SK-N-SH (cell line): ENCODE results near the gene CIT. TPM values are rescaled to one million over a fixed set of nuclear protein-coding genes. Genes with fewer than 3 reads are reported as not detected.

Experiments used
- CTCF ChIA-PET: fragments of 300-600, 350-600 bp; formaldehyde crosslinking; extraction: SDS; loops from one replicate; lab custom pipeline; 2021; lab: Yijun Ruan, JAX
- POLR2A ChIA-PET: fragments of 350-600 bp; sonication (Branson Sonifier 250); formaldehyde crosslinking; extraction: SDS; loops from one replicate; lab custom pipeline; 2020; ENCODE audit warnings: antibody characterized with exemption, inconsistent platforms; lab: Yijun Ruan, JAX
- DNase-seq: peaks from one replicate; pipeline ENCODE4 v3.0.0; 2012
- H2AFZ ChIP-seq: fragments of 200-600 bp; sonication (generic); 2 replicates; pipeline ENCODE4 v1.8.1; 2016; ENCODE audit warnings: antibody characterized with exemption, mild to moderate bottlenecking, low read depth
- H3F3A ChIP-seq: fragments of 200-600 bp; sonication (generic); replicated peaks from 2 replicates; pipeline ENCODE3; 2016; ENCODE audit warnings: antibody characterized with exemption, mild to moderate bottlenecking; ENCODE audit not compliant: insufficient read depth
- H3K27ac ChIP-seq, 2 experiments: fragments of 200-500 bp in 1 of 2; fragments of 200-600 bp in 1 of 2; sonication (Bioruptor generic) in 1 of 2; sonication (generic), shearing (Covaris generic) in 1 of 2; 2 replicates each; pipeline versions ENCODE4 v1.5.1 to v1.6.1; 2014 to 2016; ENCODE audit warnings: low read depth in 2 of 2, inconsistent platforms in 1 of 2, low read length in 1 of 2, mild to moderate bottlenecking in 1 of 2, mixed read lengths in 1 of 2
- H3K27me3 ChIP-seq: fragments of 200-600 bp; sonication (generic), shearing (Covaris generic); 2 replicates; pipeline ENCODE4 v1.6.1; 2016; ENCODE audit warnings: mixed run types; ENCODE audit not compliant: insufficient read depth
- H3K36me3 ChIP-seq, 2 experiments: fragments of 200-500 bp in 1 of 2; fragments of 200-600 bp in 1 of 2; sonication (Bioruptor generic) in 1 of 2; sonication (generic) in 1 of 2; replicated peaks in 1 of 2; 2 replicates each; pipeline versions ENCODE3 to v1.5.1; 2014 to 2016; ENCODE audit warnings: low read length in 1 of 2, mild to moderate bottlenecking in 1 of 2; ENCODE audit not compliant: insufficient read depth in 2 of 2, control insufficient read depth in 1 of 2
- H3K4me1 ChIP-seq, 2 experiments: fragments of 200-500 bp in 1 of 2; fragments of 200-600 bp in 1 of 2; sonication (Bioruptor generic) in 1 of 2; sonication (generic), shearing (Covaris generic) in 1 of 2; 2 replicates each; pipeline versions ENCODE4 v1.5.1 to v1.6.1; 2014 to 2016; ENCODE audit warnings: low read depth in 1 of 2, low read length in 1 of 2, mixed run types in 1 of 2; ENCODE audit not compliant: insufficient read depth in 2 of 2, control insufficient read depth in 1 of 2
- H3K4me2 ChIP-seq: fragments of 200-600 bp; sonication (generic), shearing (Covaris generic); 2 replicates; pipeline ENCODE4 v1.6.1; 2017; ENCODE audit warnings: mixed run types
- H3K4me3 ChIP-seq, 2 experiments: fragments of 200-500 bp in 1 of 2; fragments of 200-600 bp in 1 of 2; sonication (Bioruptor generic) in 1 of 2; sonication (generic), shearing (Covaris generic) in 1 of 2; 2 replicates each; pipeline versions ENCODE4 v1.5.1 to v1.8.1; 2014 to 2016; ENCODE audit warnings: low read depth in 2 of 2, inconsistent platforms in 1 of 2, low read length in 1 of 2, mild to moderate bottlenecking in 1 of 2, mixed read lengths in 1 of 2, moderate library complexity in 1 of 2
- H3K79me2 ChIP-seq: fragments of 200-600 bp; sonication (generic); 2 replicates; pipeline ENCODE4 v1.8.1; 2017; ENCODE audit warnings: mild to moderate bottlenecking; ENCODE audit not compliant: insufficient read depth
- H3K9ac ChIP-seq: fragments of 200-600 bp; sonication (generic); 2 replicates; pipeline ENCODE4 v1.6.1; 2017; ENCODE audit warnings: mixed run types
- H3K9me2 ChIP-seq: fragments of 200-600 bp; sonication (generic); 2 replicates; pipeline ENCODE4 v1.6.1; 2017; ENCODE audit warnings: mixed run types
- H3K9me3 ChIP-seq: fragments of 200-600 bp; sonication (generic); 2 replicates; pipeline ENCODE4 v1.6.1; 2017; ENCODE audit warnings: mixed run types, mild to moderate bottlenecking, moderate library complexity
- H4K20me1 ChIP-seq: fragments of 200-600 bp; sonication (generic); 2 replicates; pipeline ENCODE4 v1.6.1; 2017; ENCODE audit warnings: mild to moderate bottlenecking, mixed run types; ENCODE audit not compliant: insufficient read depth
- CTCF ChIP-seq: fragments of 200-600 bp; sonication (generic); IDR thresholded peaks from 2 replicates; pipeline ENCODE4 v1.6.1; 2017; ENCODE audit warnings: antibody characterized with exemption, mild to moderate bottlenecking, moderate library complexity
- ELF1 ChIP-seq: IDR thresholded peaks from 2 replicates; pipeline ENCODE4 v1.4.0; 2012
- FOSL2 ChIP-seq: IDR thresholded peaks from 2 replicates; pipeline ENCODE4 v1.4.0; 2012; ENCODE audit warnings: low read depth, mild to moderate bottlenecking, moderate library complexity, borderline replicate concordance
- IRF3 ChIP-seq: fragments of 150-350 bp; IDR thresholded peaks from 2 replicates; pipeline ENCODE4 v1.6.1; 2016; ENCODE audit warnings: mild to moderate bottlenecking, low read depth, low read length
- JUND ChIP-seq: IDR thresholded peaks from 2 replicates; pipeline ENCODE4 v1.4.0; 2012
- MXI1 ChIP-seq: IDR thresholded peaks from 2 replicates; pipeline ENCODE4 v1.6.1; 2012; ENCODE audit warnings: mild to moderate bottlenecking, low read depth, low read length, improper control_type of control experiment
- NFIC ChIP-seq: IDR thresholded peaks from 2 replicates; pipeline ENCODE4 v1.4.0; 2012; ENCODE audit warnings: borderline replicate concordance
- NRF1 ChIP-seq: IDR thresholded peaks from 2 replicates; pipeline ENCODE4 v1.6.1; 2012; ENCODE audit warnings: low read depth, mild to moderate bottlenecking, low read length
- PBX3 ChIP-seq: IDR thresholded peaks from 2 replicates; pipeline ENCODE4; 2012
- POLR2AphosphoS5 ChIP-seq: IDR thresholded peaks from 2 replicates; pipeline ENCODE4 v1.6.1; 2012; ENCODE audit warnings: low read depth, low read length
- RCOR1 ChIP-seq: fragments of 150-350 bp; IDR thresholded peaks from 2 replicates; pipeline ENCODE4 v1.6.1; 2017; ENCODE audit warnings: antibody characterized with exemption, low read length
- SIN3A ChIP-seq: IDR thresholded peaks from 2 replicates; pipeline ENCODE4 v1.6.1; 2012; ENCODE audit warnings: low read depth, mild to moderate bottlenecking, low read length, moderate library complexity, borderline replicate concordance
- SMC3 ChIP-seq: IDR thresholded peaks from 2 replicates; pipeline ENCODE4 v1.6.1; 2012; ENCODE audit warnings: low read depth, low read length, improper control_type of control experiment
- TCF12 ChIP-seq: IDR thresholded peaks from 2 replicates; pipeline ENCODE4 v1.4.0; 2012
- USF2 ChIP-seq: fragments of 150-350 bp; IDR thresholded peaks from 2 replicates; pipeline ENCODE4 v1.6.1; 2017; ENCODE audit warnings: antibody characterized with exemption, low read length, low read depth, borderline replicate concordance
- YY1 ChIP-seq: IDR thresholded peaks from 2 replicates; pipeline ENCODE4 v1.4.0; 2012; ENCODE audit warnings: low read depth, mild to moderate bottlenecking
- ZBTB33 ChIP-seq: IDR thresholded peaks from 2 replicates; pipeline ENCODE4 v1.4.0; 2012; ENCODE audit warnings: low read depth, borderline replicate concordance
- WGBS: methylation state at CpG from one replicate; pipeline ENCODE4 v1.1.6; 2017; ENCODE audit warnings: low lambda C conversion rate; 5-methylcytosine and 5-hydroxymethylcytosine counted together
- polyA plus RNA-seq, 3 experiments: library from polyadenylated mRNA; depleted of rRNA; stranded (reverse); fragments of >200 nt; gene quantifications; 2 replicates each; pipeline ENCODE4 v1.2.3, GENCODE V29; 2012

Gene CIT
- polyA plus RNA-seq, 1 of the 3 experiments (the other 2 are of a cell fraction), result 7.7 TPM

GRCh38 chr12:119713551-119714031, 163.5 kb downstream of the CIT start:
- Histone ChIP-seq H2AFZ (no peak overlapping the region), H3K4me2 (no peak overlapping the region), H3K9ac (no peak overlapping the region), H3F3A (no peaks in the 10 kb centered on the region), H4K20me1 (no peaks in the 10 kb centered on the region), H3K4me3 (no peak overlapping the region), H3K27me3 (no peaks in the 10 kb centered on the region), H3K9me3 (no peaks in the 10 kb centered on the region), H3K9me2 (no peaks in the 10 kb centered on the region), H3K36me3 (peaks cover 16 to 23% of the 10 kb centered on the region in 2 experiments), H3K4me1 (0 out of 4 replicates have a peak, but pooled peaks cover 0 to 4% of the 10 kb centered on the region in 2 experiments), H3K79me2 (no peaks in the 10 kb centered on the region), H3K27ac (no peak overlapping the region)
- ChIA-PET POLR2A (no interaction called here), CTCF (interaction anchor here (1.3 kb wide), 2 partner anchors 12 to 19 kb away, joined by 3 read pairs; no protein-coding TSS in a partner anchor)
- 95% methylated on average over 4 of the region's 8 CpGs for WGBS
- no peak for DNase-seq
- TF ChIP-seq RCOR1 (no peak), SMC3 (no peak), FOSL2 (no peak), MXI1 (no peak), POLR2AphosphoS5 (no peak)

GRCh38 chr12:119712721-119713120, 164.4 kb downstream of the CIT start:
- Histone ChIP-seq H3F3A (no peaks in the 10 kb centered on the region), H3K9ac (no peak overlapping the region), H3K9me2 (no peaks in the 10 kb centered on the region), H3K9me3 (no peaks in the 10 kb centered on the region), H3K27me3 (no peaks in the 10 kb centered on the region), H3K27ac (no peak overlapping the region), H3K36me3 (peaks cover 16 to 23% of the 10 kb centered on the region in 2 experiments)
- ChIA-PET POLR2A (no interaction called here), CTCF (interaction anchor here (1.0 to 3.0 kb wide), 3 partner anchors 10 to 68 kb away, joined by 3 to 11 read pairs (median 8); no protein-coding TSS in a partner anchor)
- no peak for DNase-seq
- TF ChIP-seq PBX3, result no peak
- TF ChIP-seq ELF1, result no peak
- no peak for TF ChIP-seq IRF3
- TF ChIP-seq USF2, result no peak
- no peak for TF ChIP-seq JUND
- no peak for TF ChIP-seq YY1
- TF ChIP-seq SIN3A, result no peak
- TF ChIP-seq RCOR1, result no peak
- no peak for TF ChIP-seq NRF1
- no peak for TF ChIP-seq ZBTB33
- no peak for TF ChIP-seq CTCF
- no peak for TF ChIP-seq TCF12
- TF ChIP-seq NFIC, result no peak
- TF ChIP-seq SMC3, result no peak
- TF ChIP-seq, all 33 proteins: peak for 0
- H2AFZ ChIP-seq, result no peak overlapping the region
- H3K4me3 ChIP-seq, result no peak overlapping the region
- WGBS, result 99% methylated on average over 11 of the region's 11 CpGs
- no peaks in the 10 kb centered on the region for H4K20me1 ChIP-seq
- H3K79me2 ChIP-seq, result no peaks in the 10 kb centered on the region
- 0 out of 4 replicates have a peak, but pooled peaks cover 0 to 4% of the 10 kb centered on the region in 2 experiments for H3K4me1 ChIP-seq
- no peak overlapping the region for H3K4me2 ChIP-seq
